AG08396 (cell line): ENCODE data around the gene TSC22D3.
"Not testable (repeated sequence)": the region's sequence is repeated elsewhere in the genome, so short reads cannot be mapped to it uniquely, and the experiment has no call there.

Experiments
- DNase-seq: peaks from one replicate; pipeline ENCODE4 v3.0.0; 2012; ENCODE audit warnings: low spot score, mixed read lengths

TSC22D3 gene

DNA sequence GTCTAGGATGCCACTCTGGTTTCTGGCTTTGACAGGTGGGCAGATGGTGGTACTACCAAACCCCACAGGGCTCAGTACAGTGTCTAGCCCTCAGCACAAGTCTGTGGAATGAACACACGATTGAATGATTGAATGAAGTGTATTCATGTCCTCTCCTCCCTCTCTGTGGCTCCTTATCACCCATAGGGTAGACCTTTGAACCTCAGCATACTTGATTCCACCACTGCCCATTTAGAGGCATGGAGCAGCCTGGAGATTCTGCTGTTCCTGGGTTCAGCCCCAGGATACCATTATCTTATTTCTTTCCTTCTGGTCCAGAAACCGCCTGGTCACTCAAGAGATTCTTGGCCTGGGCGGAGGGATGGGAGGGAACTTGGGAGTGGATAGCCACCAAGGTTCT, 93.3 kb downstream of the TSC22D3 start:
- DNase-seq = no peak

DNA sequence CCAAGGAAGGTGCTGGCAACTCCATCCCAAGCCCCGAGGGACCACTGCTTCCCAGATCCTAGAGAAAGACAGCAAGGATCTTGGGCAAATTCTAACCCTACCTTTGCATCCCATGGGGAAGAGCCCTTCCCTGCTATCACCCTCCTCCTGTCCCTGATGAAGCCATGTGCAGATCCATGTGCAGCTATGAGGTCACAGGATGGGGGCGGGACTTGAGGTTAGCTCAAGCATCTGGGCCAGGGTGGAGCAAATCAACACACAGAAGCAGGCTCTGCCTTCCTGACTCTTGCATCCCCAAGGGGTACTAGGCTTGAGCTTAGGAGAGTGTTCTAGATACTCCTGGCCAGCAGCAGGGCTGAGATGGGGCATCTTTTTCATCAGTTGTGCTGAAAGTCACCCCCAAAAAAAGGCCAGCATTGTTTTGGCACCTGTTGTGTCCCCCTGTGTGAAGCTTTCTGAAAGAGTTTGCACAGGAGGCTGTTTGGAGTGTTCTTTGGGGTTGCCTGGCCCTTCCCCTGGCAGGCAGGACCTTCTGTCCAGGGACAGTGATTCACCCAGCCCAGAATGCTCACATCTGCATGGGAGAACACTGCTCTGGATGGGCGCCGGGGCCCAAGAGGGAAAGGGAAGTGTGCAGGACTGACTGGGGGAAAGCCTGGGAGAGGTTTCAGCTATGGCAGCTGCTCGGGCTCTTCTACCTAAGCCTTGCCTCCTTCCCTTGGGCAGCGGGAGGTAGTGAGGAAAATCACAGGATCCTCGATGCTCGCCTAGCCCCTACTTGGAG, 96.4 kb downstream of the TSC22D3 start:
- DNase-seq = no peak

DNA sequence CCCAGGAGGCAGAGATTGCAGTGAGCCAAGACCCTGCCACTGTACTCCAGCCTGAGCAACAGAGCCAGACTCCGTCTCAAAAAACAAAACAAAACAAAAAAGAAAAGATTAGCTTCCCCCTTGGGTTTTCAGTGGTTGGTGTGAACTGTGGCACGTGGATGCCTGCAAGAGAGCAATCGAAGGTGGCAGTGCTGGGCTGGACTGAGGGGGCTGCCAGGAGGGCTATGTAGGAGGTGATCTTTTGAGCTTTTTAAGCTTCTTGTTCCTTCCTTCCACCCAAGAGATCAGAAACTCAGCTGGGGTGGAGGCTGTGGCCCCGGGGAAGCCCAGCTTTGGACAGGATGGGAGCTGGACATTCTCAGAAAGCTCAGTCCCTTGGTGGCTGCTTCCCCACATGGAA, 97.7 kb downstream of the TSC22D3 start:
- DNase-seq = no peak

DNA sequence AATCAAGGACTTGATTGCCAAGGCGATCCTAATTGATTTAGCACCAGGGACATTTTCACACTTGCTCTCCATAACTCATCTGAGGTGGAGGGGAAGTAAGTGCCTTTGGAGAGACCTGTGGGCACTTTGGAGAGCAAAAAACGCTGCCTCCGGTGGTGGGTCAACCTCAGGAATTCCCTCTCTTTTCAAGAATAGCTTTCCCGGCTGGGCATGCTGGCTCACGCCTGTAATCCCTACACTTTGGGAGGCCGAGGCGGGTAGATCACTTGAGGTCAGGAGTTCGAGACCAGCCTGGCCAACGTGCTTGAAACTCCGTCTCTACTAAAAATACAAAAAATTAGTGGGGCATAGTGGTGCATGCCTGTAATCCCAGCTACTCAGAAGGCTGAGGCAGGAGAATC, 98.1 kb downstream of the TSC22D3 start:
- DNase-seq = no peak

DNA sequence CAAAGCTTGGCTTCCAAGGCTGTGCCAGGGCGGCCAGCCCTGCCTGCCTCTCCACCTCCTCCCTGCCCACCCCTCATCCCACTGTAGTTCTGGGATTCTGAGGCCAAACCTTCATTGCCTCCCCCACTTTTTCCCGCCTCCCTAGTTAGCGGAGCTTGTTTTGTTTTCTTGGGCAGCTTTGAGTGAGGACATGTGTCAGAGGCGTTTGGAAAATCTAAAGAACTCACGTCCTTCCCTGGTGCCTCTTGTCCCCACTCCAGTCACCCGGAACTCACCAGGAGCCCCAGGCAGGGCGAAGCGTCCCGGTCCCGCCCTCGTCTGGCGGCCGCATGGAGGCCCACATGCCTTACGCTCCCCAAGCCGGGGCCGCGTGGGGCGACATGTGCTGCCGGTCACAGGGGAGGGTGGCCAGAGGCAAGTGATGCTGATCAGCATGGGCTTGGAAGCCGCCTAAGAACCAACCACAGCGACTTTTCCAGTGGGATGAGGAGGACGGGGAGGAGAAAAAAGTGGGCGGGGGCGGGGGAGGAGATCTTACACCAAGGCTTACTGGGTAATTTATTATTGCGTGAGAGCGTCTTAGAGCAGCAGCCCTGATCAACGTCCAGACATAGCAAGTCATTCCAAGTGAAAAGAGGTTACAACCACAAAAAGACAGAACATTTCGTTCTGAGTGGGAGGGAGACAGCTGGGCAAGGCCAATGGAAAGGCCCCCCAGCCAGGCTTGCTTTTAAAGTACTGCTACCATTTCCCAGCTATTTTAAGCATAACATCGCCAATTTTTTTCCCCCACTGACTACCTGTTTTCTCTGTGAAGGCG, 98.8 kb downstream of the TSC22D3 start:
- DNase-seq = peak; percentile 69

DNA sequence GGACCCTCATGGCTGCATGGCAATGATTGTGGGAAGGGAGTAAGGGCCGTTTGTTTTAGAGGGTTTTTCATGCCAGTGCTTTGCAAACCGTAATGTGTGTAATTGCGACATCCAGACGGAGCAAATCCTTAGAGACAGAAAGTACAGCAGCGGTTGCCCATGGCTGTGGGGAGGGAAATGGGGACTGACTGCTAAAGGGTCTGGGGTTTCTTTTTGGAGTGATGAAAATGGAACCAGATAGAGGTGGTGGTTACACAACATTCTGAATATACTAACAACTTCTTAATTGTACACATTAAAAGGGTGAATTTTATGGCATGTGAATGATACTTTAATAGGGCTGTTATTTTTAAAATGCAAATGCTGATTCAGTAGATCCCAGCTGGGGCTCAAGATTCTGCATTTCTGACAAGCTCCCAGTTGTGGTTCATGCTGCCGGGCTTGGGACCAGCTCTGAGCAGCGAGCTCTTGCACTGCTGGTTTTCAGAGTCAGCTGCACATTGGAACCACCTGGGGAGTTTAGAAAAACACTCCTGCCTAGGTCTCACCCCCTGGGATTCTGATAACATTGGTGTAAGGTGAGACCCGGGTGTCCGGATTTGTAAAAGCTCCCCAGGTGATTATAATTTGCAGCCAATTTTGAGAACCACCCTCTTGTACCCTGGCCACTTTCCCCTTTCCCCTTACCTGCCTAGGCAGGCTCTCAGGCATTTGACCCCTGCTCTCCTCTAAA, 99.6 kb downstream of the TSC22D3 start:
- no peak for DNase-seq

DNA sequence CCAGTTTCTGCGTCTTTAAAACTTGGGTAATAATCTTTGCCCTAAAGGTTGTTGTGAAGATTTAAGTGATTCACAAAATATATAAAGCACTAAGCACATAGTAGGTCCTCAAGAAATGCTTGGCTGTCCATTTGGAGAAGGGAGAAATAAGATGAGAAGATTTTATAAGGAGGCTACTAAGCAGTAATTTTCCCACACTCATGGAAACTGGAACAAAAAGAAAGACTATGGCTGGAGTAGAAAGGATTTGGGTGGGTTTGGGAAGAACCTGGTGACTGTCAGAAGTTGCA, 100.3 kb downstream of the TSC22D3 start:
- DNase-seq = no peak

DNA sequence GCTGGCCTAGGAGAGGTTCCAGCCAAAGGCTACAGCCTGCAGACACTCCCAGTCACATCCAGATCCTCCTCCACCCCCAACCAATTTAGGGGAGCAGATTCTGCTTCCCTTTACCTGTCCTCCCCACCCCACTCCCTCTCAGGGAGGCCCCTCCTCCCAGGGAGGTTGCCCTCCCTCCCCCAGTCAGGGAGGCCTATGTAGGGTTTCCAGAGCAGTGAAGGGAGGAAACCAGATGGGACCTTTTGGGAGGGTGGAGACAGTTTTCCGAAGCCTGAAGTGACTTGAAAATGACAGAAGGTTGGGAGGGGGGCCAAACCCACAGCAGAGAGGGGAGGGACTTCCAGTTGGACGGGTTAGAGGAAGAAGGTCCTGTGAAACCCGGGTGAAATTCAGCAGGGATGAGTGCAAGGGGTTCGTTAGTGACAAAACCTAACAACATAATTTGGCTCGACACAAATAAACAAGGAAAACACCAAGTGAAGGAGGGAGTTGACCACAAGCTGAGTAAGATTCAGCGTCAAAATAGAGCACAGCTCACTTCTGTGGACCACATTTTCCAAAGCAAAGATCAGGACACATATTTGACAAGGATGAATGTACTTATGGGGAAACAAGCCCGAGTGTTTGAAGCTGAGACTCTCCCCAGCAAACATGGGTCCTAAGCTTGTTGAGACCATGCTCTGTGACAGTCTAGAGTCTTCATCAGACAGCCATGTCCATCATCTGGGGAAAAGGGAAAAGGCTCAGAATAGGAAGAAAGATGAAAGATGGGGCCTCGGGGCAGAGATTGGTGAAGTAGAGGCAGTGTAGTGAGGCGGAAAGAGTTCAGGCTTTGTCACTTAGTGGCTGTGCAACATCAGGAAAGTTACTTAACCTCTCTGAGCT, 100.9 kb downstream of the TSC22D3 start:
- DNase-seq = no peak

DNA sequence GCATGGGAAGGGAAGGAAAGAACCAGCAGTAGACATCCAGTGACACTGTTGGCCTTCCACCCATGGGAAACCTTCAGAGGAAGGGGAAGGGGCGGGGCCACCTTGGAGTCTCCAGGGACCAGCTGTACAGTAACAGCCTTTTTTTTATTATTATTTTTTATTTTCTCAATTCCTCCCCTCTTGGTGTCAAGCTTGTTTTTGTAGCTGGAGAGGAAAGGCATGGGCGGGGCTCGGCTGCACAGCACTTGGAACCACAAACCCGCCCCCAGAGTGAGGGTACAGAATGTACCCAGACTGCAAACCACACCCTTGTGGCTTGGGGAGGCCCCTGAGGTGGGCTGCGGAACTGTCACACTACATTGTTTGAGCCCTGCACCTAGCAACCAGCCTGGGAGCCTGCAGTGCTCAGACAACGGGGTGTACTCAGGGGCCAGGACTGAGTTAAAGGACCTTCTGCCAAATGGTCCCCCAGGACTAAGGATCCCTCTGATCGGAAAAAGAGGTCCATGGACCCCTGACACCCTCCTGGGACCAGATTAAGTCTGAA, 101.6 kb downstream of the TSC22D3 start:
- no peak for DNase-seq

DNA sequence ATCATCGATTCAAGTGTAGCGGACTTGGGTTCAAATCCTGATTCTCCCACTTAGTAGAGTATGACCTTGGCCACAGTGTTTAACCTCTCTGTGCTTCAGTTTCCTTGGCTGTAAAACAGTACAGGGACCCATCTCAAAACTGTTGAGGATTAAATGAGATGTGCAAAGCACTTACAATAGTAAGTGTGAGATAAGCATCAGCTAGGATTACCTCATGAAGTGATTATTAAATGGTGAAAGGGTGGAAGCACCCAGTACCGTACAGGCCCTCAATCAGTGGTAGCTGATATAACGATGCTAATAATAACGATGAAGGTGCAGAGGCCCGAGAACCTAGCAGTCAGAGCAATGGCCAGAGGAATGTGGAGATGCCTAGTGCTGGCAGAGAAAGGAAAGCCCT, 102.2 kb downstream of the TSC22D3 start:
- no peak for DNase-seq

DNA sequence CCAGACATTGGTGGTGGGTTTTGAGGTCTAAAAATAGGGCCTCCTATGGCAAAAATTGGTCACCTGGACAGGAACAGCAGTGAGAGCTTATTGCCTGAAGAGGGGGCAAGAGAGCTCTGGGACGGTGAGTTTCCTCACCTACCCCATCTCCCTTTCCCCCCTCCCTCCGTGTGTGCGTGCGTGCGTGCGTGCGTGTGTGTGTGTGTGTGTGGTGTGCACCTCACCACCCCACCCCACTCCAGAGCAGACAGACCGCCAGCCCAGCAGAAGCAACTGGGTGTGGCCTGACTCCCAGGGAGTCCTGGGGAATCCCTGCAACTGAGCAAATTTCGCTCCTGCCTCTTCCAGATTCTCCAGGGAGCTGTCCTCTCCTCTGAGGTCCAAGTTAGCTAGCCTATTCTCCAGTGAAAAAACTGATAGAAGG, 102.6 kb downstream of the TSC22D3 start:
- DNase-seq = no peak

DNA sequence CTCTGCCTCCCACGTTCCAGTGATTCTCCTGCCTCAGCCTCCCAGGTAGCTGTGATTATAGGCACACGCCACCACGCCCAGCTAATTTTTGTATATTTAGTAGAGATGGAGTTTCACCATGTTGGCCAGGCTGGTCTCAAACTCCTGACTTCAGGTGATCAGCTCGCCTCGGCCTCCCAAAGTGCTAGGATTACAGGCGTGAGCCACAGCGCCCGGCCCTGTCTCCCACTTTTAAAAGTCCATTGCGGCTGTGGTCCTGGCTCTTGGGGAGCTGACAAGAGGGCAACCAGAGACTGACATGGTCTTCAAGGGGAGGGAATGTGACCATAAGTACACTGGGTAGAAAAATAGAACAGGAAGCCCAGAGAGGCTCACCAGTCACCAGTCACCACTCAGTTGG, 104.3 kb downstream of the TSC22D3 start:
- not testable (repeated sequence) for DNase-seq

DNA sequence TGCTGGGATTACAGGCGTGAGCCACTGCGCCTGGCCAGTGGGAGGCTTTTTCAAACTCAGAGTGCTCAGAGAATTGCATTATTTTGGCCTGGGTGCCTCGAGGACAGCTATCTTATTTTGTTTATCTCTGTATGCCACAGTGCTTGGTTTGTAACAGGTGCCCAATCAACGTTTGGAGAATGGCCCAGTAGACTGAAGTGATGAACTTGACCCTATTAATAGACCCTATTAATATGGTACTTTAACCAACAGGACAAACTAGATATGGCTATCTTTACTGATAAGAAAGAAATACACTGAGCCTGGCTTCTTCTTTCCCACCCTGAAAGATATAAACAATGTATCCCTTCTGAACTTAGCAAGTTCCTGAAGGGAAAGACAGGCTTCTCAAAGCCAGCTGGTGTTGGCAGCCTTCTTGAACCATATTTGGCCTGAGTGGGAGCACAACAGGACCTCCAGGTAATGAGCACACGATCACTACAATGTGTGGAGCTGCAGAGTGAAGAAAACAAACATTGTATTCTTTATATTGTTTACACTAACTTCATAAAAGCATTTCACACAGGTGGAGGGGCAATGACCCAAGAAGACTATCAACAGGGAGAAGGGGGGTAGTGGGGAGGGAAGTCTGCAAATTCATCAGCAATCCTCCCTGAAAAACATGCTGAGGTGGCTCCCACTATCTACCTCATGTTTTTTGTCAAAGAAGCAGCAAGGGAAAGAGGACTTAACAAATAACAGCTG, 105.5 kb downstream of the TSC22D3 start:
- DNase-seq = no peak

DNA sequence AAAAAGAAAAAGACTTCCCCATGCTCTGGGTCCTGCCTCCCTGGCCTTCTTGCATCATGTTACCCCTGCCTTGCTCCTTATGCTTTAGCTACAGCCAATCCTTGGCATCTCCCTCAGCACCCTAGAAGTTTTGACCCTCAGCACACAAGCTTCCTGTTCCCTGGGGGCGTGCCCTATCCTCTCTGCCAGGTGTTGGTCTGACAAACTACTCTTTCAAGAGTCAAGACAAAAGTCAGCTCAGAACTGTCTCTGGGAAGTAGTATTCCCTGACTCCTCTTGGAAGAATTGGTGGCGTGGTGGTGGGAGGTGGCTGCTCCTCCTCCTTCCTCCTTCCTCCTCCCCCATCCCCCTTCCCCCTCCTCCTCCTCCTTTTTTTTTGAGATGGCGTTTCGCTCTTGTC, 106.3 kb downstream of the TSC22D3 start:
- no peak for DNase-seq

DNA sequence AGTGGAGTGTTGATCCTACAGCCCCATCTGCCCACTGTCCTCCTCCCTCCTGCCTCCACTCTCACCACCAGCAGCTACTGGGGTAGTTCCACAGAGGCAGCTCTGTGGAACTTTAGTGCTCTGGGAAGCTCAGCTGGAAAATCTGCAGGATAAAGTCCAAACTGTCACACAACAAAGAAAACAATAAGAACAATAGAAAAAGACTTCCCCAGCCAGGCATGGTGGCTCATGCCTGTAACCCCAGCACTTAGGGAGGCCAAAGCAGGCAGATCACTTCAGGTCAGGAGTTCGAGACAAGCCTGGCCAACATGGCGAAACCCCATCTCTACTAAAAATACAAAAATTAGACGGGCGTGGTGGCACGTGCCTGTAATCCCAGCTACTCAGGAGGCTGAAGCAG, 106.9 kb downstream of the TSC22D3 start:
- not testable (repeated sequence) for DNase-seq

DNA sequence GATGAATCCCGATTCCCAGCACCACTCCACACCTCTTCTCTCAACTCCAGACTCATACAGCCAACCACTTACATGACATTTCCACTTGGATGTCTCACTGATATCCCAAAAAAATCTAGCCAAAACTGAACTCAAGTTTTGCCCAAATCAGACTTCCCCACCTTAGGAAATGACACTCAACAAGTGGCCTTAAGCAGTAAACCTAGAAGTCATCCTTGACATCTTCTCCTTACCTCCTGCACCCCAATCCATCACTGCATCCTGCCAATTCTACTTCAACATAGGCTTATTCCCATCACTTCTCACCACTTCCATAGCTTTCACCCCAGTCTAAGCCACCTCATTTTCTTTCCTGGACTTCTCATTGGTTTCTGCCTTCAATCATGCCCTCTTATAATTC, 108.2 kb downstream of the TSC22D3 start:
- DNase-seq = no peak

DNA sequence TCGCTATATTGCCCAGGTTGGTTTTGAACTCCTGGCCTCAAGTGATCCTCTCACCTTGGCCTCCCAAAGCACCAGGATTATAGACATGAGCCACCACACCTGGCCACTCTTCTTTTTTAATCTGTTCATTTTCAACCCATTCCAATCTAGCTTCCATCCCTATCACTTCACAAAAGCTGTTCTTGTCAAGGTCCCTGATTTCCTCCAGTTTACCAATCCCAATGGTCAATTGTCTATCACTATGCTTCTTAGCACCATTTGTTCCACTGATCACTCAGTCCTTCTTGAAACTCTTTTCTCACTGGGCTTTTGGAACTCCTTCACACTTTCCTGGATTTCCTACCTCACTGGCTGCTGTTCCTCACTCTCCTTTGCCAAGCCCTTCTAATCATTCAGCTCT, 108.7 kb downstream of the TSC22D3 start:
- DNase-seq = no peak
